ENCODE measurements around the gene USHBP1. TPM values are rescaled to one million over a fixed set of nuclear protein-coding genes. Genes with fewer than 3 reads are reported as not detected.

Gene USHBP1
- total RNA-seq, 1 experiment from 2014 or later, result 12.3 TPM

DNA sequence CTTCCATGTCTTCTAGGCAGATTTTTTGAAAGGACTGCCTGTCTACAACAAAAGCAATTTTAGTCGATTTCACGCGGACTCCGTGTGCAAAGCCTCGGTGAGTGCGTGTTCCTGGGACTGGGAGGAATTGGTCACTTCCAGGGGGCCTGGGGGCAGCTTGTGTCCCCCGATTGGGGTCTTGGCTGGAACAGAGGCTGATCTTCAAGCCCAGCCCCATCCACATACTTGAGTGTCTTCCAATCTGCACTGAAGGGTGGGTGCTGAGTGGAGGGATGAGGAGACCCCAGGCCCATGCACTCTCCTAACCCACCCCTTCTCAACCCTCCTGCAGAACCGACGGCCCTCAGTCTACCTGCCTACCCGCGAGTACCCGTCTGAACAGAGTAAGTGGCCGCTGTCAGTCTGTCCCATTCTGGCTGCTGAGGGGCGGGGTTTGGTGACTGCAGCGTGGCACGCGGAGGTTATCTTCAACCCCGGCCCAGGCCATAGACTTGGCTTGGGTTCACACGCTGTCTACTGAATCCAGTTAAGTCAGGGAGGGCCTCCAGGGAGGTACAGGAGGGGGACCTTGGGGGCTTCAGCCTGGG, 49.6 kb upstream of the USHBP1 start (continued):
- TF ChIP-seq, protein P1, sequence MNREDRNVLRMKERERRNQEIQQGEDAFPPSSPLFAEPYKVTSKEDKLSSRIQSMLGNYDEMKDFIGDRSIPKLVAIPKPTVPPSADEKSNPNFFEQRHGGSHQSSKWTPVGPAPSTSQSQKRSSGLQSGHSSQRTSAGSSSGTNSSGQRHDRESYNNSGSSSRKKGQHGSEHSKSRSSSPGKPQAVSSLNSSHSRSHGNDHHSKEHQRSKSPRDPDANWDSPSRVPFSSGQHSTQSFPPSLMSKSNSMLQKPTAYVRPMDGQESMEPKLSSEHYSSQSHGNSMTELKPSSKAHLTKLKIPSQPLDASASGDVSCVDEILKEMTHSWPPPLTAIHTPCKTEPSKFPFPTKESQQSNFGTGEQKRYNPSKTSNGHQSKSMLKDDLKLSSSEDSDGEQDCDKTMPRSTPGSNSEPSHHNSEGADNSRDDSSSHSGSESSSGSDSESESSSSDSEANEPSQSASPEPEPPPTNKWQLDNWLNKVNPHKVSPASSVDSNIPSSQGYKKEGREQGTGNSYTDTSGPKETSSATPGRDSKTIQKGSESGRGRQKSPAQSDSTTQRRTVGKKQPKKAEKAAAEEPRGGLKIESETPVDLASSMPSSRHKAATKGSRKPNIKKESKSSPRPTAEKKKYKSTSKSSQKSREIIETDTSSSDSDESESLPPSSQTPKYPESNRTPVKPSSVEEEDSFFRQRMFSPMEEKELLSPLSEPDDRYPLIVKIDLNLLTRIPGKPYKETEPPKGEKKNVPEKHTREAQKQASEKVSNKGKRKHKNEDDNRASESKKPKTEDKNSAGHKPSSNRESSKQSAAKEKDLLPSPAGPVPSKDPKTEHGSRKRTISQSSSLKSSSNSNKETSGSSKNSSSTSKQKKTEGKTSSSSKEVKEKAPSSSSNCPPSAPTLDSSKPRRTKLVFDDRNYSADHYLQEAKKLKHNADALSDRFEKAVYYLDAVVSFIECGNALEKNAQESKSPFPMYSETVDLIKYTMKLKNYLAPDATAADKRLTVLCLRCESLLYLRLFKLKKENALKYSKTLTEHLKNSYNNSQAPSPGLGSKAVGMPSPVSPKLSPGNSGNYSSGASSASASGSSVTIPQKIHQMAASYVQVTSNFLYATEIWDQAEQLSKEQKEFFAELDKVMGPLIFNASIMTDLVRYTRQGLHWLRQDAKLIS (CRISPR knock-in tag; IDR thresholded peaks at IDR 0.05; ENCODE audit: borderline replicate concordance), result no peak
- no peak for TF ChIP-seq HMGXB4 (CRISPR knock-in tag; IDR thresholded peaks at IDR 0.05)
- no peak for TF ChIP-seq NR3C1 (CRISPR knock-in tag; conservative IDR thresholded peaks at IDR 0.05; ENCODE audit: low read depth)
- TF ChIP-seq ZNF121 (CRISPR knock-in tag; IDR thresholded peaks at IDR 0.05), result no peak

DNA sequence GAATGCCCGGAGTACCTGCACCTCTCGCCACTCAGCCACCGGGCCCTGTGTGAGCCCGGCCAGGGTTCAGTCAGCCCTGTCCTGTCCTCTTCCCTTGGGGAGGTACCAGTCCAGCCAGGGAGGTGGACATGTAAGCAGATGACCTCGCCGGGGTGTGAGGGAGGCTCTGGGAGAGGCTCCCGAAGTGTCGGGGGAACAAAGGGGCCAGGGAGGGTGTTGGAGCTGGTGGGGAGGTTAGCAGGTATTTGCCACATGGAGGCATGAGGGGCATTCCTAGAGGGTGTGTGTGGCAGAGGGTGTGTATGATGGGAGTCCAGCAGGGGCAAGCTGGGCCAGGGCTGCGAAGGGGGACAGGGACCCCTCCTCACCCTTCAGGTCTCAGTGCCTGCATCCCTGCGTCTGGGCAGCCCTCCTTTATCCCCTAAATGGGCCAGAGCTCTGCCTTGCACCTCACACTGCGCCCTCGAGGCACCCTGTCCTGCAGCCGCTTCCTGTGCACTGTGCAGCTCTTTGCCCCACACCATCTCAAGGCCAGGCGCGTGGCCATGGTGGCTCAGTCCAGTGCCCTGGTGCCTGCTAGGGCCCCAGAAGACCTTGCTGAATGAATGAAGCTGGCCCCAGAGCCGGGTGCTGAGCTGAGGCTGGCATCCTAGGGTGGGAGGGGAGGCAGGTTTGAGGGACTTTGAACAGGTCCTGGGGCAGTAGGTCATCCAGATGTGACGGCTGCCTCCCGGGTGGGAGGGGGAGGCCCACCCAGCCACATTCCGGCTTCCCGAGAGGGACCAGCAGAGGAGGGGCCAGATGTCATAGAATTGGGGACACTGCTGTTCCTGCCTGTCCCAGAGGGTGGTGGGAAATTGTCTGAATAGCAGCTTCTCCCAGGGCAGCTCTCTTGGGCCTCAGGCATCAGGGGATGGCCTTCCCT, 47.9 kb upstream of the USHBP1 start:
- POLR2A ChIA-PET, result interaction anchor here (0.7 kb wide), 1 partner anchor 18 kb away, joined by 3 read pairs; no protein-coding TSS in a partner anchor
- TF ChIP-seq TEAD1 (CRISPR knock-in tag; IDR thresholded peaks at IDR 0.05), result no peak
- no peak for TF ChIP-seq IRF2 (CRISPR knock-in tag; IDR thresholded peaks at IDR 0.05; ENCODE audit: borderline replicate concordance, low read depth)
- ATAC-seq, result no peak

DNA sequence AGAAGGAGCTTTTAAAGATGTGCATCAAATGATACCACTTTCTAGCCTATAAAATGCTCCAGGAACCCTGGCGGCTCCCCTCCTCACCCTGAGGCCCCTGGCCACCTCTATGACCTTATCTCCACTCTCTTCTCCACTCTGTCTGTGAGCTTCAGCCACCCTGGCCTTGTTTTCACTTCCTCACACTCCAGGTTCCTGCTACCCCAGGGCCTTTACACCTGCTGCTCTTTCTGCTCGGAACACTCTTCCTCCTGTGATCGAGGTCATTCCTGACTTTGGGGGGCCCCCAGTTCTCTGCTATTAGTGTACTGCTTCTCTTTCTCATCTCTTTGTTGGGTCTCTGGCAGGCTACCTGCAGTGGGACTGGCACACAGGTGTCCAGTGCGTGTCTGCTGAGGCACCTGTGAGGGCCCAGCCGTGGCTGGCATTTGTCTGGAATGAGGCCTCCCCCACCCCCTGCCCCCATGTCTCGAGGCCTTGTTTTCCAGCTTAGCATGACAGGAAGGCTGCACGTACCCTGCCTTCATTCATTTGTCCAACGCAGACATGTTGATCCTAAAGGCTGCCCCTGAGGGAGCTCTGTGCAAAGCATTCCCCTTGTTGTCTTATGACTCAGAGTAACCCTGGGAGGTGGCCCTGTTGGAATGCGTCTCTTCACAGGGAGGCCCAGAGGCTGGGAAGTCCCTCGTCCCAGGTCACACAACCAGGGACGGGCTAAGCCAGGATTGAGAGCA, 47.1 kb upstream of the USHBP1 start:
- peak overlapping the region; percentile 48; the same call in 1 of the 2 replicates for H3K27ac Mint-ChIP-seq
- no peaks in the 10 kb centered on the region for H3K27me3 Mint-ChIP-seq (ENCODE audit: low read depth)
- ATAC-seq (no peak), DNase-seq (ENCODE audit: low spot score) (no peak)
- ChIA-PET CTCF (interaction anchor here (0.6 to 1.2 kb wide), 2 partner anchors 16 to 132 kb away, joined by 4 read pairs; no protein-coding TSS in a partner anchor), POLR2A (interaction anchor here (0.7 kb wide), 1 partner anchor 17 kb away, joined by 3 read pairs; no protein-coding TSS in a partner anchor)
- peaks cover 20% of the 10 kb centered on the region for H3K4me1 Mint-ChIP-seq
- peaks cover 22% of the 10 kb centered on the region for H3K36me3 Mint-ChIP-seq
- no peaks in the 10 kb centered on the region for H3K9me3 Mint-ChIP-seq
- H3K4me3 Mint-ChIP-seq, result peak overlapping the region; percentile 88
- TF ChIP-seq MYBL2 (CRISPR knock-in tag; IDR thresholded peaks at IDR 0.05) (no peak), ZNF138 (CRISPR knock-in tag; conservative IDR thresholded peaks at IDR 0.05) (no peak), GRHL2 (CRISPR knock-in tag; IDR thresholded peaks at IDR 0.05; ENCODE audit: insufficient replicate concordance, severe bottlenecking) (no peak), NR1H2 (CRISPR knock-in tag; IDR thresholded peaks at IDR 0.05) (no peak), GABPB1 (CRISPR knock-in tag; IDR thresholded peaks at IDR 0.05) (no peak), HMGXB4 (CRISPR knock-in tag; IDR thresholded peaks at IDR 0.05) (no peak), ESRRA (CRISPR knock-in tag; IDR thresholded peaks at IDR 0.05; ENCODE audit: borderline replicate concordance) (no peak), ZBTB21 (CRISPR knock-in tag; IDR thresholded peaks at IDR 0.05; ENCODE audit: borderline replicate concordance) (no peak), JUN (CRISPR knock-in tag; IDR thresholded peaks at IDR 0.05) (no peak)
- TF ChIP-seq, protein P2, sequence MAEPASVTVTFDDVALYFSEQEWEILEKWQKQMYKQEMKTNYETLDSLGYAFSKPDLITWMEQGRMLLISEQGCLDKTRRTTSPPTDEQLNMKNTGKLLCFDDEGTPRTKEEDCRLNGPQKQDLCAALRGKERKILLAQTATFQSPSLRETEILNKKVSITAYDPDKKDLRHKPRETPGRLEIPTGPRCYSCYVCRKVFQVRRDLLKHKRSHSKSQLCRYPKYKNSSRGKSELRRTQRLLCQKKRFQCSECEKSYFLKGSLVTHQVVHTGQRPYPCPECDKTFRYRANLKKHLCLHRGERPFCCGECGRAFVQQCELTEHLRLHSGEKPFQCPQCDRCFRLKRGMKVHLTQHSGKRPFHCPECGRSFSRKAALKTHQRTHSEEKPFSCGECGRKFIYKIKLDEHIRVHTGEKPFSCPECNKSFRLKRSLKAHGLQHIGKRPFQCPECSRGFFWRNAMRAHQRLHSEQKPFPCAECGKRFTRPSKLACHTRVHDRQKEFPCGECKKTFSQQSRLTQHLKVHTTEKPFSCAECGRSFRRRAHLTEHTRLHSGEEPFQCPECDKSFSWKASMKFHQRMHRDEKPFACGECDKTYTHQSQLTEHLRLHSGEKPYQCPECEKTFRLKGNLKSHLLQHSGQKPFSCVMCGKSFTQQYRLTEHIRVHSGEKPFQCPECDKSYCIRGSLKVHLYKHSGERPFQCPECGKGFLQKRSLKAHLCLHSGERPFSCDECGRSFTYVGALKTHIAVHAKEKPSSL (CRISPR knock-in tag; conservative IDR thresholded peaks at IDR 0.05), result no peak
- TF ChIP-seq, protein P3, sequence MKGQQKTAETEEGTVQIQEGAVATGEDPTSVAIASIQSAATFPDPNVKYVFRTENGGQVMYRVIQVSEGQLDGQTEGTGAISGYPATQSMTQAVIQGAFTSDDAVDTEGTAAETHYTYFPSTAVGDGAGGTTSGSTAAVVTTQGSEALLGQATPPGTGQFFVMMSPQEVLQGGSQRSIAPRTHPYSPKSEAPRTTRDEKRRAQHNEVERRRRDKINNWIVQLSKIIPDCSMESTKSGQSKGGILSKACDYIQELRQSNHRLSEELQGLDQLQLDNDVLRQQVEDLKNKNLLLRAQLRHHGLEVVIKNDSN (CRISPR knock-in tag; IDR thresholded peaks at IDR 0.05), result no peak

More for the DNA sequence above, 47.9 kb upstream of the USHBP1 start:
- Mint-ChIP-seq H3K27me3 (ENCODE audit: low read depth) (no peaks in the 10 kb centered on the region), H3K27ac (no peak overlapping the region), H3K4me1 (peaks cover 20% of the 10 kb centered on the region), H3K4me3 (no peak overlapping the region), H3K36me3 (peaks cover 27% of the 10 kb centered on the region), H3K9me3 (no peaks in the 10 kb centered on the region)
- no peak for DNase-seq (ENCODE audit: low spot score)
- CTCF ChIA-PET, result interaction anchor here (0.6 to 1.2 kb wide), 3 partner anchors 15 to 131 kb away, joined by 3 to 4 read pairs (median 4); no protein-coding TSS in a partner anchor

Measured in WTC11 (cell line).